Astrocyte of the spinal cord (primary cell): ENCODE data around the gene PTPRT.

Experiments used
- DNase-seq: peaks from one replicate; pipeline ENCODE4 v3.0.0; 2011; ENCODE audit warnings: low read depth, low spot score
- H3K4me3 ChIP-seq: 2 replicates; pipeline ENCODE4 v1.5.1; 2011; ENCODE audit warnings: low read depth, mild to moderate bottlenecking, low read length, moderate library complexity
- in situ Hi-C: cut with HindIII; loops from 2 replicates; pipeline ENCODE4 v1.10.0; 2017; ENCODE audit warnings: low sequenced_read_pairs
- TF ChIP-seq, protein P1 (sequence below): IDR thresholded peaks from 2 replicates; pipeline ENCODE4 v1.5.1; 2012; ENCODE audit warnings: low read depth, mild to moderate bottlenecking, low read length, inconsistent platforms

The PTPRT gene

DNA sequence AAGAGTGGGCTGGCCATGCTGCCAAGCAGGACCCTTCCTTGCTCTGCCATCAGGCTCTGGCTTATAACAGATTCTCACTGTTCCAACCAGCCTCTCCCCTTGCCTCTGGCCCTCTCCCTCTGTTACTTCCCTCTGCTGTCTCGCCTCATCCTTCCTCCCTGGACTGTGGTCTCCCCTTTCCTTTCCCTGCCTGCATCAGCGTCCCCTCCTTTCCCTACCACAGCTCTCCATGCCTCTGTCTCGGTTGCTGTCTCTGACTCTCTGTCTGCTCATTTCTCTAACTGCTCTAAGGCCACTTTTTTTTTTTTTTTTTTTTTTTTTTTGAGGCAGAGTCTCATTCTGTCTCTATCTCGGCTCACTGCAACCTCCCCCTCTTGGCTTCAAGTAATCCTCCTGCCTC is 173.4 kb downstream of the PTPRT start:
- TF ChIP-seq, protein P1, sequence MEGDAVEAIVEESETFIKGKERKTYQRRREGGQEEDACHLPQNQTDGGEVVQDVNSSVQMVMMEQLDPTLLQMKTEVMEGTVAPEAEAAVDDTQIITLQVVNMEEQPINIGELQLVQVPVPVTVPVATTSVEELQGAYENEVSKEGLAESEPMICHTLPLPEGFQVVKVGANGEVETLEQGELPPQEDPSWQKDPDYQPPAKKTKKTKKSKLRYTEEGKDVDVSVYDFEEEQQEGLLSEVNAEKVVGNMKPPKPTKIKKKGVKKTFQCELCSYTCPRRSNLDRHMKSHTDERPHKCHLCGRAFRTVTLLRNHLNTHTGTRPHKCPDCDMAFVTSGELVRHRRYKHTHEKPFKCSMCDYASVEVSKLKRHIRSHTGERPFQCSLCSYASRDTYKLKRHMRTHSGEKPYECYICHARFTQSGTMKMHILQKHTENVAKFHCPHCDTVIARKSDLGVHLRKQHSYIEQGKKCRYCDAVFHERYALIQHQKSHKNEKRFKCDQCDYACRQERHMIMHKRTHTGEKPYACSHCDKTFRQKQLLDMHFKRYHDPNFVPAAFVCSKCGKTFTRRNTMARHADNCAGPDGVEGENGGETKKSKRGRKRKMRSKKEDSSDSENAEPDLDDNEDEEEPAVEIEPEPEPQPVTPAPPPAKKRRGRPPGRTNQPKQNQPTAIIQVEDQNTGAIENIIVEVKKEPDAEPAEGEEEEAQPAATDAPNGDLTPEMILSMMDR: no peak
- no peak for DNase-seq
- no peak overlapping the region for H3K4me3 ChIP-seq
- in situ Hi-C loops: no loop called here

DNA sequence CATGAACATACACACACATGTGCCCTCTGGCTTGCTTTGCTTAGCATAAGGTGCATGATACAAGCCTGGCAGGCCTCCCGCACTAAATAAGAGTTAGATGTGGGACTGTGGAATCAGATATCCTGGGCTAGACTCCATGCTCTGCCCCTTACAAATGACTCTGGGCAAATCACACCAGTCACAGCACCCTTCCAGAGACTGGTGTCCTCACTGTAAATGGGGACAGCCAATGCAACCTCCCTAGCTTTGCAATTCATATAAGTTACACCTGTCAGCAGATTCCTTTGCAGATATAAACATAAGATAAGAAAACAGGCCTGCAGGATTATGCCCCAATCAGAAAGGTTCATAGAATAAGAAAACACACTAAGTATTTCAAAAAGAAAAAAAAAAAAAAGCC is 174.1 kb downstream of the PTPRT start:
- in situ Hi-C loops: no loop called here
- TF ChIP-seq, protein P1: no peak

DNA sequence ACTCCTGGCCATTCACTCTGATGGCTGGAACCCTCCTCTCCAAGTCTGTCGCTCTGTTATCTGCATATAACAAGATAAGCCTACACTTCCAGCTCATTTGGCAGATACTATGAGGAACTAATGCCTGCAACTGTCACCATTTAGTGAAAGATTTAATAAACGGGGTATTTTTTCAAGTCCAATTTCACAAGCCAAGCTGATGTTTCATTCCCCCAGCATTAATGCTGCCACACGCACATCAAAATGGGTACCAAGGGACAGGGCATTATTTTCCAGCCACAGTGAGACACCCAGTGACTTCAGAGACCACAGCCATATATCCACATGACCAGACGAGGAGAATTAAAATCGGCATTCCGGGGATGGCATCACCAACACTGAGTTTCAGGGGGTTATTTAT is 175.5 kb downstream of the PTPRT start:
- no peak overlapping the region for H3K4me3 ChIP-seq
- no peak for DNase-seq
- in situ Hi-C loops: no loop called here
- TF ChIP-seq, protein P1: no peak

More for the DNA sequence above, 174.1 kb downstream of the PTPRT start:
- H3K4me3 ChIP-seq: no peak overlapping the region
- DNase-seq: no peak

DNA sequence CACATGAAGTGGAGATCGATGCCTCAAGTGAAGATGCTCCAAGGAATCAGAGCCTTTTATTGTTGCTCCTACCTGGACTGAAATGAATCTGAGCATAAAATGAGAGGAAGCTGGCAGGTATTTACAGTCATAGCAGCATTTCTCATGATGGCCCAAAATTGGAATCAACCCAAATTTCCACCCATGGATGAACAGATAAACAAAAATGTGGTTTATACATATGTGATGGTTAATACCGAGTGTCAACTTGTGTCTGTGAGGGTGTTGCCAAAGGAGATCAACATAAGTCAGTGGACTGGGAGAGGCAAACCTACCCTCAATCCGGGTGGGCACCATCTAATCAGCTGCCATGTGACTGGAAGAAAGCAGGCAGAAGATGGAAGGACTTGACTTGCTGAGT is 178.2 kb downstream of the PTPRT start:
- TF ChIP-seq, protein P1: no peak
- H3K4me3 ChIP-seq: no peak overlapping the region
- in situ Hi-C loops: no loop called here
- DNase-seq: no peak

DNA sequence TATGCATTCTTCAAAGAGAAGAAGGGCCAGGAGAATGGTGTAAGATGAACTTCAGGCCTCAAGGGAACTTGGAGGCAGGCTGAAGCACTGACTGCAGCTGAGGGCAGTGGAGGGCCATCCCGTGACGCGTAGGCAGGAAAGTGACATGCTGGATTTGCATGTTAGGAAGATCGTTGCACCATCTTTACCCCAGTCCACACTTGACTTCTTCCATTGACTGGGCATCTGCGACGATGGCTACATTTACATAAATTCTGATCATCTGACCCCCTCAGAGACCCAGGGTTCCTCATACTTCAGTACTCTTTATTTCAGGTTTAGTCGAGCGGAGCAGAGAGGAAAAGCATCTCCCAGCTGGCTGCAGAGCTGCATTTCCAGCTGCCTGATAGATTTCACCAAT is 180.2 kb downstream of the PTPRT start:
- TF ChIP-seq, protein P1: no peak
- DNase-seq: no peak
- no peak overlapping the region for H3K4me3 ChIP-seq
- in situ Hi-C loops: no loop called here

DNA sequence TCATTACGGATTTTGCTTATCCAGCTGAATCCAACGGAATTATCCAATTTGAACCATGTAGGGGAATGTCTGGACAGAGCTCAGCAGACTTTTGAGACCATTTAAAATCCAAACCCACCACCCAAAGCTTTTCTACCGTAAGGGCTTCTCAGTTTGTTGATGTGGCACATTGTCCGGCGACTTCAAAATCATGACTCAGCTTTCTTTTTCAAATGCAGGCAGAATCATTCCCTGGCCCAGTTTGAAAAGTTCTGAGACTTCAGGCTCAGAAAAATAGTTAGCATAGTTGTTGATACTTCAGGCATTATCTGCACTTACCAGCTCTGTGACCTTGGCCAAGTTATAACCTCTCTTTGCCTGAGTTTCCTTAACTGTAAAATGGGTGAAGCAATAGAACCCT is 182.2 kb downstream of the PTPRT start:
- no peak overlapping the region for H3K4me3 ChIP-seq
- no peak for DNase-seq
- TF ChIP-seq, protein P1: no peak
- in situ Hi-C loops: no loop called here
